Ishikawa (cell line): ENCODE results near the gene PRRT1B.

ENCODE experiments used
- CEBPB ChIP-seq: IDR thresholded peaks from 2 replicates; pipeline ENCODE4 v1.6.1; 2012
- CREB1 ChIP-seq: IDR thresholded peaks from 2 replicates; pipeline ENCODE4 v1.6.1; 2012; ENCODE audit warnings: low read depth
- EGR1 ChIP-seq: IDR thresholded peaks from 2 replicates; pipeline ENCODE4 v1.6.1; 2012
- EP300 ChIP-seq: IDR thresholded peaks from 2 replicates; pipeline ENCODE4 v1.6.1; 2012; ENCODE audit warnings: borderline replicate concordance
- FOXM1 ChIP-seq: IDR thresholded peaks from 2 replicates; pipeline ENCODE4 v1.6.1; 2012; ENCODE audit warnings: low read depth, borderline replicate concordance
- MAX ChIP-seq: IDR thresholded peaks from 2 replicates; pipeline ENCODE4 v1.6.1; 2012
- NFIC ChIP-seq: IDR thresholded peaks from 2 replicates; pipeline ENCODE4 v1.6.1; 2012
- RAD21 ChIP-seq: IDR thresholded peaks from 2 replicates; pipeline ENCODE4 v1.6.1; 2012; ENCODE audit warnings: low read depth
- REST ChIP-seq: IDR thresholded peaks from 2 replicates; pipeline ENCODE4 v1.6.1; 2012; ENCODE audit warnings: low read depth, mild to moderate bottlenecking
- TAF1 ChIP-seq: IDR thresholded peaks from 2 replicates; pipeline ENCODE4 v1.6.1; 2012; ENCODE audit warnings: low read depth, mild to moderate bottlenecking
- TCF12 ChIP-seq: IDR thresholded peaks from 2 replicates; pipeline ENCODE4 v1.6.1; 2012; ENCODE audit warnings: low read depth
- TEAD4 ChIP-seq: IDR thresholded peaks from 2 replicates; pipeline ENCODE4 v1.6.1; 2012
- USF1 ChIP-seq: IDR thresholded peaks from 2 replicates; pipeline ENCODE4 v1.6.1; 2012
- YY1 ChIP-seq: IDR thresholded peaks from 2 replicates; pipeline ENCODE4 v1.6.1; 2012; ENCODE audit warnings: low read depth
- ZBTB7A ChIP-seq: IDR thresholded peaks from 2 replicates; pipeline ENCODE4 v1.6.1; 2012; ENCODE audit warnings: low read depth

Gene PRRT1B

GRCh38 chr9:131587906-131588305, 42.6 kb downstream of the PRRT1B start:
- TF ChIP-seq TEAD4 (no peak), TAF1 (no peak), TCF12 (no peak), USF1 (no peak)

GRCh38 chr9:131588396-131588795, 43.1 kb downstream of the PRRT1B start:
- no peak for TF ChIP-seq MAX
- TF ChIP-seq CREB1 = no peak
- no peak for TF ChIP-seq CEBPB
- no peak for TF ChIP-seq RAD21
- no peak for TF ChIP-seq FOXM1
- no peak for TF ChIP-seq NFIC
- TF ChIP-seq TEAD4 = no peak
- TF ChIP-seq ZBTB7A = no peak
- no peak for TF ChIP-seq EP300
- no peak for TF ChIP-seq TCF12
- TF ChIP-seq REST = no peak
- TF ChIP-seq YY1 = no peak
- no peak for TF ChIP-seq USF1
- TF ChIP-seq TAF1 = no peak
- no peak for TF ChIP-seq EGR1

GRCh38 chr9:131589124-131589711, 43.9 kb downstream of the PRRT1B start:
- TF ChIP-seq CREB1 = no peak

GRCh38 chr9:131589993-131590392, 44.7 kb downstream of the PRRT1B start:
- no peak for TF ChIP-seq EGR1
- TF ChIP-seq EP300 = no peak

- no peak for TF ChIP-seq CREB1
- no peak for TF ChIP-seq ZBTB7A
- TF ChIP-seq TEAD4 = no peak
- TF ChIP-seq CEBPB = no peak
Measured at GRCh38 chr9:131590449-131590848, 45.1 kb downstream of the PRRT1B start.

GRCh38 chr9:131590907-131591844, 45.9 kb downstream of the PRRT1B start:
- no peak for TF ChIP-seq EGR1
- peak; percentile 86 for TF ChIP-seq RAD21
- TF ChIP-seq CREB1 = no peak

GRCh38 chr9:131591845-131592208, 46.5 kb downstream of the PRRT1B start:
- TF ChIP-seq TAF1 (no peak), USF1 (no peak), FOXM1 (no peak), CREB1 (no peak), YY1 (no peak), EP300 (no peak)

- TF ChIP-seq EGR1 (no peak), ZBTB7A (no peak), TAF1 (no peak), USF1 (no peak), CEBPB (no peak), CREB1 (no peak), MAX (no peak), YY1 (no peak), NFIC (no peak)
Measured at GRCh38 chr9:131593091-131593820, 47.9 kb downstream of the PRRT1B start.
